A673 (cell line): ENCODE measurements around the gene GABRB3.

Source experiments
- CTCF ChIP-seq: fragments of 300-800, 200-600 bp; sonication (generic); conservative IDR thresholded peaks from 2 replicates; pipeline ENCODE4 v1.5.1; 2017; ENCODE audit warnings: low read depth, mild to moderate bottlenecking, antibody characterized with exemption, low read length, moderate library complexity, mixed read lengths
- EZH2 ChIP-seq: fragments of 200-600 bp; sonication (generic); IDR thresholded peaks from 2 replicates; pipeline ENCODE4 v1.6.1; 2017; ENCODE audit warnings: borderline replicate concordance, low read depth, mild to moderate bottlenecking, mixed read lengths, antibody characterized with exemption, low read length; ENCODE audit not compliant: poor library complexity, severe bottlenecking

- TF ChIP-seq CTCF (no peak), EZH2 (no peak)
These were observed 217.0 kb downstream of the GABRB3 start for GRCh38 chr15:26555898-26556297.
